Measurements from ENCODE around the gene AFP.

The AFP gene

DNA sequence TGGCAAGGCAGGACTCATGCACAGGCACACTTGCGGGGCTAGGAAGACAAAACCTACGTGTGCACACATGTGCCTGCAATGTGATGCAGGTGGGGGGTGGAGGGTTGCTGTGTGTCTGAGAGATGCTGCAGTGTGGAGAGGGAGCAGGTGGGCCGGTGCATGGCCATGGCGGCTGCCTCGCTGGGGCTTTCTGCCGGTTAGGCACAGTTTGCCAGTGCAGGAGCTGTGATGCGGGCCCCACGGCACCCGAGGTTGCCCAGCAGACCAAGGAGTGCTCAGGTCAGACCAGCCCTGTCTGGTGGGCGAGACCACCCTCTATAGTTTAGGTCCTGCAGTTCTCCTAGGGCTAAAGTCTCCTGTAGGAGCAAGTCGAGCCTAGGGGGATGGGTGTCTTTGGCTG lies 41.2 kb downstream of the AFP start:
- no peaks in the 10 kb centered on the region for H3K27me3 Mint-ChIP-seq
- ATAC-seq (replicated peaks) (no peak), DNase-seq (no peak)
- H3K4me1 Mint-ChIP-seq (ENCODE audit: low read depth in 2 of 2): no peaks in the 10 kb centered on the region
- H3K27ac Mint-ChIP-seq: no peak overlapping the region
- no peak overlapping the region for H3K4me3 Mint-ChIP-seq
- peaks cover 0 to 3% of the 10 kb centered on the region in 2 donors for H3K9me3 Mint-ChIP-seq
- no peaks in the 10 kb centered on the region for H3K36me3 Mint-ChIP-seq (ENCODE audit: insufficient read depth)

DNA sequence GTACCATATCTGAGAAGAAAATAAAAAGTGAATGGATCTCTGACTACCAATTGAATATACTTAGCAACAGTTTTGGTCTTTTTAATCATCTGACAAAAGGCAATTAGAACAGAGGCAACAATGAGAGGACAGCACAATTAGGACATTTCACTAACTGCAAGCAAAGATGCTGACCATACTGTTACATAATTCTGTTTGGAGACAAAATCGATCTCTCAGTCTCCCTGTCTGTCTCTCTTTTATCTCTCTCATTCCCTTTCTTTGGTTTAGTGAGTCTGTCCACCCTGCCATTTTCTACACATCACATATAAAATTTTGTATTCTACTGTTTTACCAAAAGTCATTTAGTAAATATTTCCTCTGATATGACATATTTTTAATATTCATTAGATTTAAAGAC lies 43.3 kb downstream of the AFP start:
- Mint-ChIP-seq H3K36me3 (ENCODE audit: insufficient read depth) (no peaks in the 10 kb centered on the region), H3K4me1 (ENCODE audit: low read depth in 2 of 2) (no peaks in the 10 kb centered on the region), H3K4me3 (no peak overlapping the region), H3K27me3 (no peaks in the 10 kb centered on the region), H3K27ac (no peak overlapping the region), H3K9me3 (peaks cover 0 to 2% of the 10 kb centered on the region in 2 donors)
- DNase-seq (no peak), ATAC-seq (replicated peaks) (no peak)

- DNase-seq (no peak), ATAC-seq (replicated peaks) (no peak)
- Mint-ChIP-seq H3K27me3 (no peaks in the 10 kb centered on the region), H3K4me1 (ENCODE audit: low read depth in 2 of 2) (no peaks in the 10 kb centered on the region), H3K27ac (no peak within 1 kb of the TSS), H3K4me3 (no peak within 1 kb of the TSS), H3K9me3 (peaks cover 0 to 2% of the 10 kb centered on the region in 2 donors), H3K36me3 (ENCODE audit: insufficient read depth) (no peaks in the 10 kb centered on the region)
Measured at GRCh38 chr4:73481358-73481757, 45.3 kb downstream of the AFP start, which contains the start of gene AFM. Gene AFM, plus strand, starts transcription at chr4:73481745. Its CDS starts 31 bp downstream, at chr4:73481776.

- no peak overlapping the region for H3K4me3 Mint-ChIP-seq
- no peak overlapping the region for H3K27ac Mint-ChIP-seq
- no peaks in the 10 kb centered on the region for H3K4me1 Mint-ChIP-seq (ENCODE audit: low read depth in 2 of 2)
- no peaks in the 10 kb centered on the region for H3K36me3 Mint-ChIP-seq (ENCODE audit: insufficient read depth)
- no peaks in the 10 kb centered on the region for H3K27me3 Mint-ChIP-seq
- DNase-seq (no peak), ATAC-seq (replicated peaks) (no peak)
- H3K9me3 Mint-ChIP-seq: peaks cover 0 to 2% of the 10 kb centered on the region in 2 donors
Measured at GRCh38 chr4:73485085-73485484, 49.1 kb downstream of the AFP start.

- peaks cover 0 to 2% of the 10 kb centered on the region in 2 donors for H3K9me3 Mint-ChIP-seq
- no peak overlapping the region for H3K27ac Mint-ChIP-seq
- no peak overlapping the region for H3K4me3 Mint-ChIP-seq
- H3K4me1 Mint-ChIP-seq (ENCODE audit: low read depth in 2 of 2): no peaks in the 10 kb centered on the region
- no peaks in the 10 kb centered on the region for H3K27me3 Mint-ChIP-seq
- no peaks in the 10 kb centered on the region for H3K36me3 Mint-ChIP-seq (ENCODE audit: insufficient read depth)
- DNase-seq (no peak), ATAC-seq (replicated peaks) (no peak)
Measured at GRCh38 chr4:73485596-73485995, 49.6 kb downstream of the AFP start.

DNA sequence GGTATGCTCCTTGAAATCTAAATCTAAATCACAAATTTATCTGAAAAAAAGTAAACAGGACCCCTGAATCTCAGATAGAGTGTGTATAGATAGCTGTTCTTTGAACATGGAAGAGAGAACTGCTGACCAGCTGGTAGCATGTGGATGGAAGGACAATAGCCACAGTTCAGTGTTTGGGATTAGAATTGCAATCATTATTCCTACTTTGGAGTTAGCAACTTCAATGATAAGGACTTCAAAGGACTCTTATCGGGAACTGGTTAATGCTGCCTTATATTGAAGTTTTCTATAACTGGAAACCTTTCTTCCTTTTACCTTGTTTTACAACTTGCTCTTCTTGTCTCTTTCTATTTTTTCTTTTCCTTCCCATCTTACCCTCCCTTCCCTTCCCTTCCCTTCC lies 50.5 kb downstream of the AFP start:
- DNase-seq (no peak), ATAC-seq (replicated peaks) (no peak)
- no peaks in the 10 kb centered on the region for H3K36me3 Mint-ChIP-seq (ENCODE audit: insufficient read depth)
- no peaks in the 10 kb centered on the region for H3K27me3 Mint-ChIP-seq
- H3K4me3 Mint-ChIP-seq: no peak overlapping the region
- no peaks in the 10 kb centered on the region for H3K4me1 Mint-ChIP-seq (ENCODE audit: low read depth in 2 of 2)
- no peaks in the 10 kb centered on the region for H3K9me3 Mint-ChIP-seq
- H3K27ac Mint-ChIP-seq: no peak overlapping the region

GRCh38 chr4:73487233-73487632 lies 51.2 kb downstream of the AFP start:
- no peaks in the 10 kb centered on the region for H3K4me1 Mint-ChIP-seq (ENCODE audit: low read depth in 2 of 2)
- no peak overlapping the region for H3K27ac Mint-ChIP-seq
- no peaks in the 10 kb centered on the region for H3K36me3 Mint-ChIP-seq (ENCODE audit: insufficient read depth)
- H3K27me3 Mint-ChIP-seq: no peaks in the 10 kb centered on the region
- no peak for ATAC-seq (replicated peaks)
- H3K9me3 Mint-ChIP-seq: no peaks in the 10 kb centered on the region
- no peak overlapping the region for H3K4me3 Mint-ChIP-seq
- no peak for DNase-seq

GRCh38 chr4:73499996-73500765 lies 64.2 kb downstream of the AFP start:
- Mint-ChIP-seq H3K27me3 (no peaks in the 10 kb centered on the region), H3K4me3 (no peak overlapping the region)

GRCh38 chr4:73501664-73502265 lies 65.7 kb downstream of the AFP start:
- H3K9me3 Mint-ChIP-seq: no peaks in the 10 kb centered on the region
- H3K27me3 Mint-ChIP-seq: no peaks in the 10 kb centered on the region
- no peaks in the 10 kb centered on the region for H3K4me1 Mint-ChIP-seq (ENCODE audit: low read depth in 2 of 2)
- no peaks in the 10 kb centered on the region for H3K36me3 Mint-ChIP-seq (ENCODE audit: insufficient read depth)
- H3K27ac Mint-ChIP-seq: no peak overlapping the region
- DNase-seq: no peak
- no peak overlapping the region for H3K4me3 Mint-ChIP-seq
- ATAC-seq (replicated peaks): no peak

More at GRCh38 chr4:73499996-73500765, 64.2 kb downstream of the AFP start:
- ATAC-seq (replicated peaks) (no peak), DNase-seq (no peak)
- Mint-ChIP-seq H3K27ac (no peak overlapping the region), H3K9me3 (no peaks in the 10 kb centered on the region), H3K36me3 (ENCODE audit: insufficient read depth) (no peaks in the 10 kb centered on the region), H3K4me1 (ENCODE audit: low read depth in 2 of 2) (no peaks in the 10 kb centered on the region)

DNA sequence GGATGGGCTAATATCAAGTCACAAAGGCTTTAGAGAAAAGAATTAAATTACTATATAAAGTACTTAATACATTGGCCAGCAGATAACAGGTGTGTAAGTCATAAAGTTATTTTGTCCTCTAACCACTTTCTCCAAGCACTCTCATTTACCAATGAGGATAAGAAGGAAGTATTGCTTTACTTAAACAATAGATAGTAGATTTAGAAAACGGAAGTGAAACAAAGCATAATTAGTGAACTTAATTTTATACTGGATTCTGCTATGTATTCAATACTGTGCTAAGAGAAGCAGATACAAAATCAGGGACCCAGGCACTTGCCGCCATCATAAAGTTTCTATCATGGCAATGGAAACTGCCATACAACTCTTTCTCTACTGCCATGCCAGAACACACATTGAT lies 69.5 kb downstream of the AFP start:
- Mint-ChIP-seq H3K4me1 (ENCODE audit: low read depth in 2 of 2) (no peaks in the 10 kb centered on the region), H3K9me3 (no peaks in the 10 kb centered on the region), H3K27me3 (no peaks in the 10 kb centered on the region), H3K36me3 (ENCODE audit: insufficient read depth) (no peaks in the 10 kb centered on the region), H3K27ac (no peak overlapping the region), H3K4me3 (no peak overlapping the region)
- no peak for DNase-seq
- no peak for ATAC-seq (replicated peaks)

Measured in effector memory CD8-positive, alpha-beta T cell (primary cell).